Measurements from ENCODE around the gene CCNY. TPM values are rescaled to one million over a fixed set of nuclear protein-coding genes. Genes with fewer than 3 reads are reported as not detected.
"Not testable (repeated sequence)": the region's sequence is repeated elsewhere in the genome, so short reads cannot be mapped to it uniquely, and the experiment has no call there.

CCNY gene
- total and polyA plus RNA-seq, 5 donors, result 27.7 to 72.1 (median 64.3) TPM

GRCh38 chr10:35347121-35347562, 10.8 kb downstream of the CCNY start:
- WGBS, result 20% methylated on average over 2 of the region's 2 CpGs
- no peak overlapping the region for H3K27ac ChIP-seq (ENCODE audit: low read length)
- ATAC-seq (peak; percentile 60 to 65), DNase-seq (no peak)
- no peak overlapping the region for H3K4me3 ChIP-seq (ENCODE audit: low read length)
- H3K9me3 ChIP-seq (ENCODE audit: control insufficient read depth, low read length), result no peaks in the 10 kb centered on the region
- no peaks in the 10 kb centered on the region for H3K27me3 ChIP-seq (ENCODE audit: control insufficient read depth, insufficient read depth)
- H3K4me1 ChIP-seq (ENCODE audit: control insufficient read depth, insufficient read depth, low read length), result peaks cover 14% of the 10 kb centered on the region
- intact Hi-C loops (cut with DNase I), result no loop called here

GRCh38 chr10:35347899-35348608, 11.7 kb downstream of the CCNY start:
- Histone ChIP-seq H3K27me3 (ENCODE audit: control insufficient read depth, insufficient read depth) (no peaks in the 10 kb centered on the region), H3K4me1 (ENCODE audit: control insufficient read depth, insufficient read depth, low read length) (peaks cover 14% of the 10 kb centered on the region), H3K27ac (ENCODE audit: low read length) (no peak overlapping the region), H3K4me3 (ENCODE audit: low read length) (no peak overlapping the region), H3K9me3 (ENCODE audit: control insufficient read depth, low read length) (no peaks in the 10 kb centered on the region)
- intact Hi-C loops (cut with DNase I), result no loop called here
- DNase-seq (no peak), ATAC-seq (no peak)
- WGBS, result 61% methylated on average over 13 of the region's 13 CpGs

- no peak overlapping the region for H3K27ac ChIP-seq (ENCODE audit: low read length)
- DNase-seq, result no peak
- peak in 1 of 2 donors; percentile 17 for ATAC-seq
- H3K9me3 ChIP-seq (ENCODE audit: control insufficient read depth, low read length), result no peaks in the 10 kb centered on the region
- H3K4me3 ChIP-seq (ENCODE audit: low read length), result no peak overlapping the region
- intact Hi-C loops (cut with DNase I), result no loop called here
- peaks cover 16% of the 10 kb centered on the region for H3K4me1 ChIP-seq (ENCODE audit: control insufficient read depth, insufficient read depth, low read length)
- no peaks in the 10 kb centered on the region for H3K27me3 ChIP-seq (ENCODE audit: control insufficient read depth, insufficient read depth)
- 89% methylated on average over 10 of the region's 10 CpGs for WGBS
These were observed 12.5 kb downstream of the CCNY start for GRCh38 chr10:35348609-35349388.

- Histone ChIP-seq H3K4me3 (ENCODE audit: low read length) (no peak overlapping the region), H3K4me1 (ENCODE audit: control insufficient read depth, insufficient read depth, low read length) (peaks cover 17% of the 10 kb centered on the region), H3K27me3 (ENCODE audit: control insufficient read depth, insufficient read depth) (no peaks in the 10 kb centered on the region), H3K9me3 (ENCODE audit: control insufficient read depth, low read length) (no peaks in the 10 kb centered on the region), H3K27ac (ENCODE audit: low read length) (no peak overlapping the region)
- no peak for ATAC-seq
- DNase-seq, result no peak
- intact Hi-C loops (cut with DNase I), result no loop called here
- WGBS, result 85% methylated on average over 2 of the region's 2 CpGs
These were observed 13.1 kb downstream of the CCNY start for GRCh38 chr10:35349389-35349915.

- no peak overlapping the region for H3K4me3 ChIP-seq (ENCODE audit: low read length)
- no peak overlapping the region for H3K27ac ChIP-seq (ENCODE audit: low read length)
- no peaks in the 10 kb centered on the region for H3K9me3 ChIP-seq (ENCODE audit: control insufficient read depth, low read length)
- peaks cover 14% of the 10 kb centered on the region for H3K4me1 ChIP-seq (ENCODE audit: control insufficient read depth, insufficient read depth, low read length)
- no peak for DNase-seq
- no peak for ATAC-seq
- intact Hi-C loops (cut with DNase I), result no loop called here
- WGBS, result 71% methylated on average over 2 of the region's 2 CpGs
- no peaks in the 10 kb centered on the region for H3K27me3 ChIP-seq (ENCODE audit: control insufficient read depth, insufficient read depth)
These were observed 14.7 kb downstream of the CCNY start for GRCh38 chr10:35351021-35351420.

- Histone ChIP-seq H3K4me3 (ENCODE audit: low read length) (no peak overlapping the region), H3K27ac (ENCODE audit: low read length) (no peak overlapping the region), H3K4me1 (ENCODE audit: control insufficient read depth, insufficient read depth, low read length) (peaks cover 11% of the 10 kb centered on the region), H3K27me3 (ENCODE audit: control insufficient read depth, insufficient read depth) (no peaks in the 10 kb centered on the region), H3K9me3 (ENCODE audit: control insufficient read depth, low read length) (no peaks in the 10 kb centered on the region)
- WGBS, result 85% methylated on average over 2 of the region's 2 CpGs
- no peak for ATAC-seq
- DNase-seq, result no peak
- intact Hi-C loops (cut with DNase I), result no loop called here
These were observed 15.8 kb downstream of the CCNY start for GRCh38 chr10:35352097-35352496.

- Histone ChIP-seq H3K4me3 (ENCODE audit: low read length) (no peak overlapping the region), H3K27me3 (ENCODE audit: control insufficient read depth, insufficient read depth) (no peaks in the 10 kb centered on the region), H3K27ac (ENCODE audit: low read length) (no peak overlapping the region), H3K4me1 (ENCODE audit: control insufficient read depth, insufficient read depth, low read length) (peaks cover 11% of the 10 kb centered on the region), H3K9me3 (ENCODE audit: control insufficient read depth, low read length) (no peaks in the 10 kb centered on the region)
- 95% methylated on average over 7 of the region's 7 CpGs for WGBS
- ATAC-seq, result no peak
- DNase-seq, result no peak
- intact Hi-C loops (cut with DNase I), result no loop called here
These were observed 16.2 kb downstream of the CCNY start for GRCh38 chr10:35352512-35352911.

- WGBS, result 49% methylated on average over 2 of the region's 2 CpGs
- H3K4me1 ChIP-seq (ENCODE audit: control insufficient read depth, insufficient read depth, low read length), result peaks cover 9% of the 10 kb centered on the region
- no peak overlapping the region for H3K27ac ChIP-seq (ENCODE audit: low read length)
- H3K9me3 ChIP-seq (ENCODE audit: control insufficient read depth, low read length), result no peaks in the 10 kb centered on the region
- intact Hi-C loops (cut with DNase I), result no loop called here
- ATAC-seq (no peak), DNase-seq (no peak)
- no peak overlapping the region for H3K4me3 ChIP-seq (ENCODE audit: low read length)
- H3K27me3 ChIP-seq (ENCODE audit: control insufficient read depth, insufficient read depth), result no peaks in the 10 kb centered on the region
These were observed 17.1 kb downstream of the CCNY start for GRCh38 chr10:35353395-35353794.

GRCh38 chr10:35353805-35354204, 17.5 kb downstream of the CCNY start:
- DNase-seq (no peak), ATAC-seq (peak in 1 of 2 donors; percentile 20)
- H3K27ac ChIP-seq (ENCODE audit: low read length), result no peak overlapping the region
- no peak overlapping the region for H3K4me3 ChIP-seq (ENCODE audit: low read length)
- peaks cover 10% of the 10 kb centered on the region for H3K4me1 ChIP-seq (ENCODE audit: control insufficient read depth, insufficient read depth, low read length)
- WGBS, result 78% methylated on average over 1 of the region's 1 CpG
- no peaks in the 10 kb centered on the region for H3K27me3 ChIP-seq (ENCODE audit: control insufficient read depth, insufficient read depth)
- intact Hi-C loops (cut with DNase I), result no loop called here
- H3K9me3 ChIP-seq (ENCODE audit: control insufficient read depth, low read length), result no peaks in the 10 kb centered on the region

GRCh38 chr10:35354257-35354656, 17.9 kb downstream of the CCNY start:
- H3K4me3 ChIP-seq (ENCODE audit: low read length); H3K27me3 ChIP-seq (ENCODE audit: control insufficient read depth, insufficient read depth); H3K9me3 ChIP-seq (ENCODE audit: control insufficient read depth, low read length); intact Hi-C loops (cut with DNase I); ATAC-seq; H3K4me1 ChIP-seq (ENCODE audit: control insufficient read depth, insufficient read depth, low read length); DNase-seq; H3K27ac ChIP-seq (ENCODE audit: low read length): not testable (repeated sequence)
- 84% methylated on average over 9 of the region's 9 CpGs for WGBS

- no peak overlapping the region for H3K27ac ChIP-seq (ENCODE audit: low read length)
- DNase-seq (no peak), ATAC-seq (no peak)
- no peak overlapping the region for H3K4me3 ChIP-seq (ENCODE audit: low read length)
- WGBS, result 79% methylated on average over 9 of the region's 9 CpGs
- intact Hi-C loops (cut with DNase I), result no loop called here
- H3K9me3 ChIP-seq (ENCODE audit: control insufficient read depth, low read length), result no peaks in the 10 kb centered on the region
- no peaks in the 10 kb centered on the region for H3K27me3 ChIP-seq (ENCODE audit: control insufficient read depth, insufficient read depth)
- H3K4me1 ChIP-seq (ENCODE audit: control insufficient read depth, insufficient read depth, low read length), result peaks cover 8% of the 10 kb centered on the region
These were observed 19.8 kb downstream of the CCNY start for GRCh38 chr10:35355971-35356724.
